OCI-LY3 (cell line): Measurements from ENCODE around the gene CLDND1.

Source experiments
- H2AFZ ChIP-seq: fragments of 200-600, 300-600 bp; shearing (Covaris generic); 2 replicates; pipeline ENCODE4 v1.6.0; 2014; ENCODE audit warnings: antibody characterized with exemption, low read depth, low read length
- H3K27ac ChIP-seq: fragments of 200-600, 300-600 bp; sonication (generic); 2 replicates; pipeline ENCODE4 v1.5.1; 2014; ENCODE audit warnings: mild to moderate bottlenecking, low read length, moderate library complexity, mixed read lengths
- H3K27me3 ChIP-seq: fragments of 200-600, 300-600 bp; sonication (generic); 2 replicates; pipeline ENCODE4 v1.6.1; 2014; ENCODE audit warnings: low read depth, low read length, mixed read lengths
- H3K36me3 ChIP-seq: fragments of 200-600, 300-600 bp; sonication (generic); replicated peaks from 2 replicates; pipeline ENCODE3; 2014; ENCODE audit warnings: low read depth, low read length, mixed read lengths
- H3K4me1 ChIP-seq: fragments of 300-600, 200-600 bp; sonication (generic); 2 replicates; pipeline ENCODE4 v1.6.1; 2014; ENCODE audit warnings: low read length, mixed read lengths
- H3K4me2 ChIP-seq: fragments of 200-600, 300-600 bp; sonication (generic); 2 replicates; pipeline ENCODE4 v1.6.1; 2014; ENCODE audit warnings: low read length, mixed read lengths
- H3K4me3 ChIP-seq: fragments of 300-600, 200-600 bp; sonication (generic); 2 replicates; pipeline ENCODE4 v1.5.1; 2014; ENCODE audit warnings: antibody characterized with exemption, mild to moderate bottlenecking, low read length, moderate library complexity
- H3K79me2 ChIP-seq: fragments of 300-600, 200-600 bp; shearing (Covaris generic); 2 replicates; pipeline ENCODE4 v1.6.1; 2014; ENCODE audit warnings: mild to moderate bottlenecking, low read length, mixed read lengths
- H3K9ac ChIP-seq: fragments of 300-600, 200-600 bp; shearing (Covaris generic); 2 replicates; pipeline ENCODE4 v1.6.0; 2014; ENCODE audit warnings: mild to moderate bottlenecking, low read length, moderate library complexity
- H3K9me3 ChIP-seq: fragments of 200-600, 300-600 bp; shearing (Covaris generic); 2 replicates; pipeline ENCODE4 v1.6.1; 2014; ENCODE audit warnings: low read length, mixed read lengths; ENCODE audit not compliant: insufficient read depth
- H4K20me1 ChIP-seq: fragments of 200-600, 300-600 bp; sonication (generic); 2 replicates; pipeline ENCODE4 v1.6.1; 2016; ENCODE audit warnings: low read length, mixed read lengths; ENCODE audit not compliant: insufficient read depth
- CTCF ChIP-seq: fragments of 200-600, 300-600 bp; sonication (generic); IDR thresholded peaks from 2 replicates; pipeline ENCODE4 v1.5.1; 2014; ENCODE audit warnings: antibody characterized with exemption, low read length, low read depth
- EZH2phosphoT487 ChIP-seq: fragments of 200-600 bp; shearing (Covaris generic); IDR thresholded peaks from 2 replicates; pipeline ENCODE4 v1.6.1; 2018; ENCODE audit warnings: antibody characterized with exemption, mixed run types, low read depth

Gene CLDND1

GRCh38 chr3:98519351-98519750 lies 3.4 kb downstream of the CLDND1 start:
- no peak overlapping the region for H3K9ac ChIP-seq
- no peak overlapping the region for H3K4me2 ChIP-seq
- peaks cover 10% of the 10 kb centered on the region for H3K4me1 ChIP-seq
- H4K20me1 ChIP-seq: peaks cover 7% of the 10 kb centered on the region; the same call in 1 of the 2 replicates
- no peak for TF ChIP-seq EZH2phosphoT487
- no peak for TF ChIP-seq CTCF
- peaks cover 21% of the 10 kb centered on the region for H3K79me2 ChIP-seq
- no peak overlapping the region for H3K27ac ChIP-seq
- H3K9me3 ChIP-seq: no peaks in the 10 kb centered on the region
- no peak overlapping the region for H3K4me3 ChIP-seq
- H2AFZ ChIP-seq: no peak overlapping the region
- peaks cover 45% of the 10 kb centered on the region for H3K36me3 ChIP-seq
- no peaks in the 10 kb centered on the region for H3K27me3 ChIP-seq

- Histone ChIP-seq H3K9ac (no peak overlapping the region), H3K4me2 (no peak overlapping the region), H3K27ac (no peak overlapping the region), H3K27me3 (no peaks in the 10 kb centered on the region), H3K4me3 (no peak overlapping the region), H3K79me2 (peaks cover 21% of the 10 kb centered on the region), H3K36me3 (peaks cover 45% of the 10 kb centered on the region), H2AFZ (no peak overlapping the region), H3K9me3 (no peaks in the 10 kb centered on the region), H4K20me1 (peaks cover 7% of the 10 kb centered on the region; the same call in 1 of the 2 replicates), H3K4me1 (peaks cover 10% of the 10 kb centered on the region)
- TF ChIP-seq EZH2phosphoT487: no peak
- TF ChIP-seq CTCF: no peak
These were observed 3.9 kb downstream of the CLDND1 start for GRCh38 chr3:98518816-98519215.

DNA sequence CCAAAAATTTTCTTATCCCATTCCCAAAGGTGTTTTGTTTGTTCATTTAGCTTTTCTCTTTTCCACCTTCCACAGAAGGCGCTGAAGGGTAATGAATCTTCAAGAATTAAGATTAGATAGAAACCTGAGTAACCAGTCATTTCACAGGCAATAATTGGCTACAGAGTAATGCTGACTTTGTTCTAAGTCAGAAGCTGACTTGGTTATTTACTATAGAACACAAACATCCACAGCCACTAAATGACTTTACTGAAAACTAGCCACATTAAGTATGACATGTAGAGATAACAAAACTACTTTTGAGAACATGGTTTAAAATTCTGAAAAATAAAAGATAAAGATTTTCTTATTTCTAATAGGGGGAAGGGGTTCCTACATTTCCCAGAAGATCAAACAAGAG lies 7.8 kb downstream of the CLDND1 start:
- TF ChIP-seq CTCF (no peak), EZH2phosphoT487 (no peak)
- Histone ChIP-seq H3K27me3 (no peaks in the 10 kb centered on the region), H3K36me3 (peaks cover 35% of the 10 kb centered on the region), H3K4me2 (no peak overlapping the region), H3K9me3 (no peaks in the 10 kb centered on the region), H3K79me2 (no peaks in the 10 kb centered on the region), H3K9ac (no peak overlapping the region), H4K20me1 (peaks cover 4% of the 10 kb centered on the region; the same call in 1 of the 2 replicates), H2AFZ (no peak overlapping the region), H3K4me1 (no peaks in the 10 kb centered on the region), H3K4me3 (no peak overlapping the region), H3K27ac (no peak overlapping the region)

DNA sequence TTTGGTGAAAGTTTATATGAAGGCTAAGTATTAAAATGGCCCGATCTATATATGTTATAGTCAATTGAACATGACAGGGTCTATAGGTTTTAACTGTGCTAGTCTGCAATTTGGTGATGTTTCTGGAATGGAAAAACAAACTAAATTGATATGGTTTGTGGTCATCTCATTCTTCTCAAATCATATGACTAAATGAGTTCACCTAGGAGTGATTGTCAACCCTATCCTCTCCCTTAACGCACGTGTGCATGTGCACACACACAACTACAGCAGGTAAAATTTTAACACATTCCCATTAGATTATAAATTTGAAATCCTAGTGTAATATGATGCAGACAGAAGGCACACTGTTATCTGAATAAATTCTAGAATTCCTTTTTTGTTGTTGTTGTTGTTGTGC lies 9.0 kb downstream of the CLDND1 start:
- TF ChIP-seq CTCF (no peak), EZH2phosphoT487 (no peak)
- no peaks in the 10 kb centered on the region for H3K9me3 ChIP-seq
- H2AFZ ChIP-seq: no peak overlapping the region
- no peaks in the 10 kb centered on the region for H3K79me2 ChIP-seq
- no peaks in the 10 kb centered on the region for H3K27me3 ChIP-seq
- peaks cover under 1% of the 10 kb centered on the region; the same call in 1 of the 2 replicates for H4K20me1 ChIP-seq
- no peaks in the 10 kb centered on the region for H3K4me1 ChIP-seq
- no peak overlapping the region for H3K9ac ChIP-seq
- no peak overlapping the region for H3K4me2 ChIP-seq
- no peak overlapping the region for H3K27ac ChIP-seq
- H3K4me3 ChIP-seq: no peak overlapping the region
- peaks cover 23% of the 10 kb centered on the region for H3K36me3 ChIP-seq
